Globus pallidus (tissue), 1 donor: ENCODE data around the gene UQCRQ.

ENCODE experiments used
- DNase-seq: peaks from one replicate; pipeline ENCODE4 v3.0.0-alpha.2; 2015; ENCODE audit warnings: low spot score

Gene UQCRQ

GRCh38 chr5:132915681-132916080, 49.2 kb downstream of the UQCRQ start:
- DNase-seq, result no peak

GRCh38 chr5:132916086-132916485, 49.6 kb downstream of the UQCRQ start:
- DNase-seq, result no peak
